Stomach smooth muscle (tissue), 2 donors: ENCODE results near the gene LRMDA.

Source experiments
- H3K27ac ChIP-seq: one replicate; pipeline ENCODE4 v1.7.0; 2013; ENCODE audit warnings: mild to moderate bottlenecking, low read length, inconsistent platforms
- H3K27me3 ChIP-seq, 2 donors: one replicate each; pipeline ENCODE4 v1.7.0; 2013; ENCODE audit warnings: low read length in 2 of 2; ENCODE audit not compliant: insufficient read depth in 2 of 2, control insufficient read depth in 1 of 2
- H3K36me3 ChIP-seq, 2 donors: one replicate each; pipeline ENCODE4 v1.7.0; 2013; ENCODE audit warnings: low read length in 2 of 2; ENCODE audit not compliant: control insufficient read depth in 2 of 2, insufficient read depth in 2 of 2
- H3K4me1 ChIP-seq: one replicate; pipeline ENCODE4 v1.7.0; 2013; ENCODE audit warnings: low read length; ENCODE audit not compliant: control insufficient read depth, insufficient read depth
- H3K4me3 ChIP-seq, 2 donors: one replicate each; pipeline ENCODE4 v1.7.0; 2013; ENCODE audit warnings: low read length in 2 of 2
- H3K9ac ChIP-seq, 2 donors: one replicate each; pipeline ENCODE4 v1.7.0; 2013; ENCODE audit warnings: low read length in 2 of 2, mild to moderate bottlenecking in 1 of 2
- H3K9me3 ChIP-seq, 2 donors: one replicate each; pipeline ENCODE4 v1.7.0; 2013; ENCODE audit warnings: low read length in 2 of 2; ENCODE audit not compliant: control insufficient read depth in 2 of 2
- donor health status: healthy.
- donor health status: Pancreatic carcinoma.

The LRMDA gene

DNA sequence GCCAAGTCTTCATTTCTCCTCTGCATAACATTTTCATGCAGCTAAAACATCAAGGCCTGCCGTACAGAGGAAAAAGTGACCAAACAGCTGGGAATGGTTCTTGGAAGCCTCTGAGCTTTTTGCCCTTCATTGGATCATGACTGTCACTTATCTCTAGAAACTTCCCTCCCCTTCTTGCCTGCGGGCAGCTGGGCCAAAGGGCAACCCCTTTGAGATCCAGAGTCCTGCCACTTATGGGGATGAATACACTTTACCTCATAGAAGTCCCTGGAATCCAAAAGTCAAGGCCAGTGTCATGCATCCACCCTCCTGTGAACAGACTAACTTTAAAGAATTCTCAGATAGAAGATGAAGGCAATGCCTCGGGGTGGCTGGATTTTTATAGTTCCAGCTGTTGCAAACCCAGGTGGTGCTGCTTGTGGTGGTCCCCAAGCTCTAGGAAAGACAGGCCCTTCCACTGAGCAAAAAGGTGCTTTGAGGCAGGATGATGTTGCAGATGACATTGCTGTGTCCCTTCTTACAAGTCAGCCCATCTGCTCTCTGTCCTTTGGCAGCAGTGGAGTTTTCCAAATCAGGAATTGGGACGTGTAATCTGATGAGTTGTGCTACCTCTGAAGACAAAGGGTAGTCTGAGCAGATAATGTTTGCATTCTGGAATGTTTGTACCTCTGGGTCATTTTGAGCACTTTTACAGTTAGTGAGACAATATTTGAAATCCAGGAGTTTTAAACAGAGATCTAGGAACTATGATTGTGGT is 64.2 kb downstream of the LRMDA start:
- Histone ChIP-seq H3K27ac (no peak overlapping the region), H3K4me3 (no peak overlapping the region), H3K27me3 (peaks cover 0 to 4% of the 10 kb centered on the region in 2 donors), H3K36me3 (no peaks in the 10 kb centered on the region), H3K9me3 (no peaks in the 10 kb centered on the region), H3K4me1 (peaks cover 5% of the 10 kb centered on the region), H3K9ac (no peak overlapping the region)

DNA sequence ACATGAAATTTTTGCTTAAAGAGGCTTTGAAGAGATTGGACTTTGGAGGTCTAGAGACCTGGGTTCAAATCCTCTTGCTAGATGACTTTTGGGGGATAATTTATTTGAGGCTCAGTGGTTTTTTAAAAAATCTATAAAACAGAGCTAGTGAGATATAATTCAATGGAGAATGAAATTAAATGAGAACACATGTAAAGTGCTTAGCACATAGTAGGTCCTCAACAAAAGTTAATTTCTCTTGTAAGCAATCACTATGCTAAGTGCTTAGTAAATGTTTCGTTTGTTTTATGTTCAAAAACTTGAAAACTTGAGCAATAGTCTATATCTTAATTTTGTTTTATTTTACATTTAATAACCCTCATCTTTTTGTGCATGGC is 64.8 kb downstream of the LRMDA start:
- Histone ChIP-seq H3K4me3 (no peak overlapping the region), H3K4me1 (peaks cover 5% of the 10 kb centered on the region), H3K27ac (no peak overlapping the region), H3K36me3 (no peaks in the 10 kb centered on the region), H3K27me3 (peaks cover 0 to 4% of the 10 kb centered on the region in 2 donors), H3K9ac (no peak overlapping the region), H3K9me3 (no peaks in the 10 kb centered on the region)

DNA sequence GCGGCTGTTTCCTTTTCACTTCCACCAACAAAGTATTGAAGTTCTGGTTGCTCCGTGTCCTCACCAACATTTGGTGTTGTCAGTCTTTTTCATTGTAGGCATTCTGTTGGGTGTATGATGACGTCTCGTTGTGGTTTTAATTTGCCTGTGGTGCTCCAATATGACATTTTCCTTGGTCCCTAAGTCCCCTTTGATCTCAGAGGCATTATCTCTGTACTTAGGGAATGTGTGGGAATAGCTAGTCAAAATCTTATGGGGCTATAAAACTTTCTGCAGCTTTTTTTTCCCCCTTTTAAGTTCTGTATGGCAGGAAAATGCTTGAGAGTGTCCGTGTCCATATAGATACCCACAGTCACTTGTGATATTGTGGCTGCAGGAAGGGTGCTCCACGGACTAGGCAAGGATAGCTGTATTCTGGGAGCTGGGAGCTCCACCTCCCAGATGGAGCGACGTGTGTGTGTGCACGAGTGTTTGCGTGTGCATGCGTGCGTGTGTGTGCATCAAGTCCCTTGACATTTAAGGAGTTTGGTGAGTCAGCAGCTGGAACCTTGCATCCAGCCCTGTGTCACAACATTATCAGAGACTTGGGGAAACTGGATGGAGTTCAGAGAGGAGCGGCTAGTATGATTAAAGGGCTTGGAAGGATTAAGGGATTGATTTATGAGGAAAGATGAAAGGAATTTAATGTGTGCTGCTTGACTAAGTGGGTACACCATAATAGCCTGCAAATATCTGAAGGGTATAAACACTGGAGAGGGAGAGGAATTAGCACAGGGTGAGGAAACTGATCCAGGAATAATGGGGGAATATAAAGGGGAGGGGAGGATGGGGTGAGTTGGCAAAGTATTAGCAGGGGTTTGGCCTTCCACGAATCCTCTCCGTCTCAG is 66.8 kb downstream of the LRMDA start:
- peaks cover 0 to 4% of the 10 kb centered on the region in 2 donors for H3K27me3 ChIP-seq
- H3K9me3 ChIP-seq: no peaks in the 10 kb centered on the region
- H3K36me3 ChIP-seq: no peaks in the 10 kb centered on the region
- H3K9ac ChIP-seq: no peak overlapping the region
- no peak overlapping the region for H3K27ac ChIP-seq
- H3K4me1 ChIP-seq: peaks cover 5% of the 10 kb centered on the region
- H3K4me3 ChIP-seq: no peak overlapping the region

DNA sequence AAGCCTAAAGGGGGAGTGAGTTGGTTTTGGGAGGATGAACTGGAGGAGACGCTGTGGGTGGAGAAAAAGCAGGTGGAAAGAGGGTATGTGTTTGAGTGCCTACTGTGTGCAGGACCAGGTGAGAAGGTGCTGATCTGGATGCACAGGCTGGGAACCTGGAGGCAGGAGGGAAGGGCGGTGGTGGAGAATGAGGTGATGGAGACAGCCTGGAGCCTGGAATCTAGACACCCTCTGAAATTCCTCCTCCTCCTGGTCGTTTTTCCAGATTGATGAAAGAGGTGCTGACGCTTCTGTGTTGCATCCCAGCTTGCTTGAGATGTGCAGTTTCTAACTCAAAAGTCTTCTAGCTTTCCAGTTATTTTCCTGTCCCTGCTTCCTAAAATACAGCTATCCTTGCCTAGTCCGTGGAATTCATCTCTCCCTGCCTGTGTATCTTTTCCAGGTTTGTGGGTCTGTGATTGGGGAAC is 67.5 kb downstream of the LRMDA start:
- Histone ChIP-seq H3K9ac (no peak overlapping the region), H3K27ac (no peak overlapping the region), H3K27me3 (peaks cover 0 to 4% of the 10 kb centered on the region in 2 donors), H3K4me3 (no peak overlapping the region), H3K36me3 (no peaks in the 10 kb centered on the region), H3K4me1 (peaks cover 5% of the 10 kb centered on the region), H3K9me3 (no peaks in the 10 kb centered on the region)

DNA sequence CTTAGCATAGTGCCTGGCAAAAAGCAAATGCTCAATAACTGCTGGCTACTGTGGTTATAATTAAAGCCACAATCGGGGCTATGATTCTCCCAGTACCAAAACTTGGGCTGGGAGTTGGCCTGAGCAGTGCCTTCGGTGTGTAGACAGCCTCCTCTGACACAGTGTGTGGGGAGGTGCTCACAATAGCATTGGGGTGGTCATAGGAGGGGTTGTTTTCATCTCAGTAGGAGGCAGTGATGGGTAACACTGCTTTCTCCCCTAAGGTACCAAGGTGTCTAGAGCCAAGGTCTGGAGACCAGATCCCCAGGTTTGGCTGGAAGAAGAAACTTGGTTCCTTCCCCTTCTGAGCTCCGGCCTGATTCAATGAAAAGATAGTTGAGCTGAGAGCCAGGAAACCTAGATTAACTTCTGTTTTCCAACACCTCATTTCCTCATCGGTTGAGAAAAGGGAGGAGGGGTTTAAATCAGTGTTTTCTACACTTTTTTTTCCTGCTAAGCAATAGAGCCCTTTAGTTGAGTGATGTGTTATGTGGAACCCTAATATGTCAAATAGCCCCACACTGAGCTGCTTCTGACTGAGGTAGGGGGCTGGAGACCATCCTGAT is 68.2 kb downstream of the LRMDA start:
- Histone ChIP-seq H3K4me1 (peaks cover 5% of the 10 kb centered on the region), H3K9me3 (no peaks in the 10 kb centered on the region), H3K27ac (no peak overlapping the region), H3K9ac (no peak overlapping the region), H3K36me3 (no peaks in the 10 kb centered on the region), H3K4me3 (no peak overlapping the region), H3K27me3 (peaks cover 0 to 4% of the 10 kb centered on the region in 2 donors)

DNA sequence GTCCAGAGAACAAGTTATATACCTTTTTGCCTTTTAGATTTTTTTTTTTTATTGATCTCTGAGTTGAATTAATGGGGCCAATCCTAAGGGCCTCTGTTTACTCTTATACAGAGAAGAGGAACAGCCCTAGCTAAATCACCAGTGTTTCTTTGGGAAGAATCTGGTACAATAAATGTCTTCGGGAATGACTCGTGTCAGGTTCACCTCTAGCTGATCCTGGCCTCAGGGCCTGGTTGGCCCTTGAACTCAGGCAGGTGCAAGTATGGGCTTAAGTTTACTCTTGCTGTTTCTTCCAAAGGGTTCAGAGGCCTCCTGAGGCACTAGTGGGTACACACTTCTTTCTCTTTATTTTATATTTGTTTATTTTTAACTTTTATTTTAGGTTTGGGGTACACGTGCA is 71.0 kb downstream of the LRMDA start:
- H3K4me1 ChIP-seq: peaks cover 15% of the 10 kb centered on the region
- H3K4me3 ChIP-seq: no peak overlapping the region

DNA sequence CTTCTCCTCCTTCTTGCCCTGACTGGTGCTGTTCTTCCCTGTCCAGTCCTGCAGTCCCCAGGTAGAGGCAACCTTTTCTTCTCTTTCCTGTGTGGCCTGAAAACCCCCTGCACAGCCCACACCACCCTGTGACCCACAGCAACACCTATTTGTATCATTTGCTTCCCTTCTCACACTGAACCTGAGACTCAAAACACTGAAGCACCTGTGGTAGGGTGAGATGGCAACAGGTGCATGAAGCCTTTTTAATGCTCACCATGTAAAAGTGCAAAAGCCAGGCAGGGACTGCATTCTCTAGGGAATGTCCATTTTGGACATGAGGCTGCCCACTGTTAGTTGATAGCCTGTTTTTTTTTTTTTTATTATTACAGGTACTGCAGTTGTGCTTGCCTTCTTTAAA is 71.4 kb downstream of the LRMDA start:
- Histone ChIP-seq H3K9me3 (no peaks in the 10 kb centered on the region), H3K36me3 (no peaks in the 10 kb centered on the region), H3K27me3 (peaks cover 0 to 4% of the 10 kb centered on the region in 2 donors), H3K4me3 (no peak overlapping the region), H3K4me1 (peaks cover 19% of the 10 kb centered on the region), H3K9ac (no peak overlapping the region), H3K27ac (no peak overlapping the region)

More for the DNA sequence above, 71.0 kb downstream of the LRMDA start:
- no peak overlapping the region for H3K27ac ChIP-seq
- peaks cover 0 to 4% of the 10 kb centered on the region in 2 donors for H3K27me3 ChIP-seq
- no peaks in the 10 kb centered on the region for H3K9me3 ChIP-seq
- no peaks in the 10 kb centered on the region for H3K36me3 ChIP-seq
- no peak overlapping the region for H3K9ac ChIP-seq

DNA sequence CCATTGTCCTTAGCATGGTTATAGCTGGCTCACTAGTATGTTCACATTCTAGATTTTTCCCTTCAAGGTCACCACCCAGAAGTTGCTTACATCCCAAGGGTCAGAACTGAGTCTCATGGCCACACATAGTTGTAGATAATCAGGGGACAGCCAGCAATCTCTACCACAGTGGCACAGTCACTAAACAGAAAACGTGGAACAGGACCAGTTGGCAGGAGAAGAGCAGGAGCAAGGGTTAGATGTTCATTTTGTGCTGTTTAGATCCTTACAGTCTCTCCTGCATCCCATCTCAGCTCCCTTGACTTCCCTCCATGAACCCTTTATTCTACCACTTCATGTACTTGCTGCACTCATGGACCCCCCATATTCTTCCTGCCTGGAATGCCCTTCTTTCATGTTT is 73.9 kb downstream of the LRMDA start:
- Histone ChIP-seq H3K4me1 (peaks cover 31% of the 10 kb centered on the region), H3K36me3 (no peaks in the 10 kb centered on the region), H3K4me3 (no peak overlapping the region), H3K27ac (no peak overlapping the region), H3K27me3 (no peaks in the 10 kb centered on the region), H3K9me3 (no peaks in the 10 kb centered on the region), H3K9ac (no peak overlapping the region)

DNA sequence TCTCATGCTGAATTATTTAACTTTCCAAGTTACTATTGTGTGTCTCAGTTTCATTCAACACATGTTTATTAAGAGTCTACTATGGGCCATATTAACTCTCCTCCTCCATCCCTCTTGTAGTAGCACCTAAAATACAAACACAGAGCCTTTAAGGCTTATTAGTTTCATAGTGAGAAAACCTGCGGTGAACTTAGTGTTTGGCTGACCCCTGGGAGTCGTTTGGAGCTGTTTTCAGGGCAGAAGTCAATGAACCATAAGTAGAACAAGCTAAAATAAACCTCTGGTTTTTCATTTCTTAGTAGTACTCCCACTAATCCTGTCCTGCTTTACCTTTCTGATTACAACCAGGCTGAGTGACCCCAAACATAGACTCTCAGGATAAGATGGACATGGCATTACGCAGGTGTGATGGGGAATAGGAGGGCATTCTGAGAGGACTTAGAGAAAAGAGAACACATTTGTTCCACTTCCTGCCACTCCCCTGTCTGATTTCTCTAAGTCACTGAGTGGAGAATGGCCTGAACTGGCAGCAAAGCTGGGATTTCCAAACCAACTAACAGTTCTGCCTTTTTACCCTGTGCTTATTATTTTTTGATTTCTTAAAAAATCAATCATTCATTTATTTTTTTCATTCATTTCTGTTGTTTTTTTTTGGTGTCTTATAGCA is 74.5 kb downstream of the LRMDA start:
- Histone ChIP-seq H3K27ac (no peak overlapping the region), H3K36me3 (no peaks in the 10 kb centered on the region), H3K9me3 (no peaks in the 10 kb centered on the region), H3K4me3 (no peak overlapping the region), H3K27me3 (no peaks in the 10 kb centered on the region), H3K4me1 (peaks cover 31% of the 10 kb centered on the region), H3K9ac (no peak overlapping the region)

DNA sequence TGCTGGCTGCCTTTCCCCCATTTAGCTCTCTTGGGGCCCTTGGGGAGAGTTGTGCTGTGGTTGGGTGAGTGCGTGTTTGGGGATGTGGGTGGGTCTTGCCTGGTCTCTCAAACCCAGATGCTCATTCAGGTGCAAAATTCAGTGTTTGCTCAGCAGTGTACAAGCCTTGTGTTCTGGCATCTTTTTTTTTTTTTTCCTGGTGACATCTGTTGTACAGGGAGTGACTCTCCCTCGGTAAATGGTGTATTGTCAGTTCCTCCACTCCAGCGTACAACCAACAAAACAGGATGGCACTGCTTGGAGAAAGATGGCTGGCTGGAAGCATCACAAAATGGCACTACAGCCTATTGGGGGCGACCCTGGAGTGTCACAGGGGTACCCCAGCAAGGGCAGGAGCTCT is 75.5 kb downstream of the LRMDA start:
- no peaks in the 10 kb centered on the region for H3K36me3 ChIP-seq
- H3K9me3 ChIP-seq: no peaks in the 10 kb centered on the region
- no peak overlapping the region for H3K27ac ChIP-seq
- H3K4me3 ChIP-seq: no peak overlapping the region
- H3K27me3 ChIP-seq: no peaks in the 10 kb centered on the region
- H3K9ac ChIP-seq: no peak overlapping the region
- peaks cover 36% of the 10 kb centered on the region for H3K4me1 ChIP-seq
